Upper lobe of right lung (tissue), 1 donor: ENCODE data around the gene RAB38. TPM values are rescaled to one million over a fixed set of nuclear protein-coding genes. Genes with fewer than 3 reads are reported as not detected.

Experiments
- ATAC-seq: fragments of 200-7000 bp; cut with Tn5 transposase; one replicate; pipeline ENCODE4 v1.9.1; 2020; ENCODE audit warnings: mild to moderate bottlenecking, moderate library complexity
- DNase-seq: peaks from one replicate; pipeline ENCODE4 v3.0.0-alpha.2; 2020
- H3K27ac ChIP-seq: fragments of 200-600 bp; one replicate; pipeline ENCODE4 v1.8.0; 2022
- H3K27me3 ChIP-seq: fragments of 200-600 bp; one replicate; pipeline ENCODE4 v1.8.0; 2022; ENCODE audit warnings: mild to moderate bottlenecking
- H3K36me3 ChIP-seq: fragments of 200-600 bp; one replicate; pipeline ENCODE4 v1.8.0; 2022
- H3K4me1 ChIP-seq: fragments of 200-600 bp; one replicate; pipeline ENCODE4 v1.8.0; 2022
- H3K4me3 ChIP-seq: fragments of 200-600 bp; one replicate; pipeline ENCODE4 v1.8.0; 2022; ENCODE audit warnings: mild to moderate bottlenecking
- H3K9me3 ChIP-seq: fragments of 200-600 bp; one replicate; pipeline ENCODE4 v1.8.0; 2022
- CTCF ChIP-seq: fragments of 200-600 bp; IDR thresholded peaks from one replicate; pipeline ENCODE4 v1.8.0; 2022; ENCODE audit warnings: antibody characterized with exemption
- intact Hi-C: fragments of 100-400 bp; cut with DNase I; formaldehyde crosslinking; loops from one replicate; pipeline ENCODE4 v1.11.0; 2022
- total RNA-seq: library from RNA; stranded (reverse); fragmentation: NEBNext Ultra II Directional; extraction: Animal tissue kit (Norgen Biotek cat#: 25700); gene quantifications from one replicate; pipeline ENCODE4 v1.2.1, GENCODE V29; 2021
- donor health status: DM: no; HTN: yes; CAD: no; lungs with severe emphysema.

Gene RAB38
- total RNA-seq, 1 donor from 2014 or later, result 8.1 TPM

GRCh38 chr11:88101881-88102597 is 73.2 kb downstream of the RAB38 start:
- Histone ChIP-seq H3K27ac (no peak overlapping the region), H3K36me3 (no peaks in the 10 kb centered on the region), H3K27me3 (no peaks in the 10 kb centered on the region), H3K9me3 (no peaks in the 10 kb centered on the region), H3K4me3 (no peak overlapping the region), H3K4me1 (peaks cover 4% of the 10 kb centered on the region)
- intact Hi-C loops, result no loop called here
- ATAC-seq, result no peak
- no peak for TF ChIP-seq CTCF
- no peak for DNase-seq

GRCh38 chr11:88100151-88100550 is 75.1 kb downstream of the RAB38 start:
- intact Hi-C loops, result no loop called here
- DNase-seq, result no peak
- no peak overlapping the region for H3K4me3 ChIP-seq
- no peak overlapping the region for H3K27ac ChIP-seq
- H3K9me3 ChIP-seq, result no peaks in the 10 kb centered on the region
- TF ChIP-seq CTCF, result no peak
- no peaks in the 10 kb centered on the region for H3K36me3 ChIP-seq
- H3K27me3 ChIP-seq, result no peaks in the 10 kb centered on the region
- no peak for ATAC-seq
- H3K4me1 ChIP-seq, result peaks cover 4% of the 10 kb centered on the region

- Histone ChIP-seq H3K4me1 (peaks cover 4% of the 10 kb centered on the region), H3K9me3 (no peaks in the 10 kb centered on the region), H3K27ac (no peak overlapping the region), H3K27me3 (no peaks in the 10 kb centered on the region), H3K4me3 (no peak overlapping the region), H3K36me3 (no peaks in the 10 kb centered on the region)
- DNase-seq (no peak), ATAC-seq (no peak)
- intact Hi-C loops, result no loop called here
- TF ChIP-seq CTCF, result no peak
These were observed 77.0 kb downstream of the RAB38 start for GRCh38 chr11:88098289-88098688.

- H3K4me1 ChIP-seq, result no peaks in the 10 kb centered on the region
- H3K4me3 ChIP-seq, result no peak overlapping the region
- H3K36me3 ChIP-seq, result no peaks in the 10 kb centered on the region
- TF ChIP-seq CTCF, result no peak
- DNase-seq, result no peak
- no peak for ATAC-seq
- H3K9me3 ChIP-seq, result no peaks in the 10 kb centered on the region
- no peak overlapping the region for H3K27ac ChIP-seq
- intact Hi-C loops, result no loop called here
- H3K27me3 ChIP-seq, result no peaks in the 10 kb centered on the region
These were observed 86.1 kb downstream of the RAB38 start for GRCh38 chr11:88089134-88089533.

GRCh38 chr11:88087337-88087736 is 87.9 kb downstream of the RAB38 start:
- no peak overlapping the region for H3K27ac ChIP-seq
- ATAC-seq (no peak), DNase-seq (no peak)
- no peak for TF ChIP-seq CTCF
- no peaks in the 10 kb centered on the region for H3K36me3 ChIP-seq
- H3K9me3 ChIP-seq, result no peaks in the 10 kb centered on the region
- no peak overlapping the region for H3K4me3 ChIP-seq
- H3K4me1 ChIP-seq, result no peaks in the 10 kb centered on the region
- intact Hi-C loops, result no loop called here
- no peaks in the 10 kb centered on the region for H3K27me3 ChIP-seq

- H3K36me3 ChIP-seq, result no peaks in the 10 kb centered on the region
- intact Hi-C loops, result no loop called here
- H3K4me1 ChIP-seq, result no peaks in the 10 kb centered on the region
- TF ChIP-seq CTCF, result no peak
- no peak overlapping the region for H3K4me3 ChIP-seq
- H3K9me3 ChIP-seq, result no peaks in the 10 kb centered on the region
- H3K27ac ChIP-seq, result no peak overlapping the region
- ATAC-seq (no peak), DNase-seq (no peak)
- H3K27me3 ChIP-seq, result no peaks in the 10 kb centered on the region
These were observed 88.9 kb downstream of the RAB38 start for GRCh38 chr11:88086297-88086696.
